ENCODE measurements around the gene ASPSCR1. TPM values are rescaled to one million over a fixed set of nuclear protein-coding genes. Genes with fewer than 3 reads are reported as not detected.
A peak's percentile ranks its signal among the peaks of the same experiment; 100 is the strongest.
"Not testable (repeated sequence)": the region's sequence is repeated elsewhere in the genome, so short reads cannot be mapped to it uniquely, and the experiment has no call there.

ASPSCR1 gene
- total RNA-seq, 1 donor from 2014 or later, result 25.5 TPM

DNA sequence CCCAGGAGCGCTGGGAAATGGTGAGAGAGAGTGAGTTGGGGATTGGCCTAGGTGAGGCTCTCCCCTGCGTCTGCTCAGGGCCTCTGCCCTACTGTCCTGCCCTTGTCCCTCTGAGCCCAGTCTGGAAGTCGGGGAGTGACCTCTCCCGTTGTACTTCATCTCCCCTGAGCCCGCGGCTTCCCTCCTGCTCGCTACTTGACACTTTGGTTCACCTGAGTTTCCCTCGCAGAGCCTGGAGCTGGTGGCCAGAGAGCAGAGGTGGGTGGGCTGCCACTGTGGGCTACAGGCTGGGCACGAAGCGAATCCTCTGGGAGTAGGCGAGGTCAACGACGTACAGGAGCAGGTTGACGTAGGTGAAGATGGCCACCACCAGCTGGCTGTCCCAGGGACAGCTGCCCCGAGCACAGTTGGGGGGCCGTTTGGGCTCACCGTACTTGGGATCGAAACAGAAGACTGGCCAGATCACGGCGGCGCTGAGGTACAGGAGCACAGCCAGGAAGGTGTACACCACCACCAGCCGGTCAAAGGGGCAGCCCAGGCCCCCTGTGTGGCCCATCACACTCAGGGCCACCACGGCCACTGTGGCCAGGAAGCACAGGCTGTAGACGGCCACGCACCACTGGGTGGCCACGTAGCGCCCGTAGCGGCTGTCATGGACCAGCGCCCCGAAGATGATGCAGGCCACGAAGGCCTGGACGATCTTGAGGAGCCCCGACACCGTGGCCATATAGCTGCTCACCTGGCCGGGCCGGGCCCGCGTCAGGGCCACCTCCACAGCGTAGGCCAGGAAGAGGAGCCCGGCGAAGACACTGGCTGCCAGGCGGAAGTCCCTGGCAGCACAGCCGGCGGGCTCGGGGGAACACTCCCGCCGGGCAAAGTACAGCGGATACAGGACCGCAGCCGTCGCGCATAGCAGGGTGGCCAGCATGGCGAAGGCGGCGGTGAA is 36.6 kb upstream of the ASPSCR1 start:
- no peak for ATAC-seq
- intact Hi-C loops (cut with DNase I), result loop anchor here (5.0 kb wide), 1 partner anchor 119 kb away; no protein-coding TSS in a partner anchor
- DNase-seq (ENCODE audit: missing footprints), result peak; percentile 61

- DNase-seq (ENCODE audit: missing footprints), result peak; percentile 73
- intact Hi-C loops (cut with DNase I), result loop anchor here (5.0 kb wide), 1 partner anchor 119 kb away; no protein-coding TSS in a partner anchor
- ATAC-seq, result peak; percentile 26
Measured at GRCh38 chr17:81941484-81942166, 35.8 kb upstream of the ASPSCR1 start.

GRCh38 chr17:81942167-81942553 is 35.3 kb upstream of the ASPSCR1 start:
- intact Hi-C loops (cut with DNase I), result loop anchor here (5.0 kb wide), 1 partner anchor 120 kb away; no protein-coding TSS in a partner anchor
- DNase-seq (ENCODE audit: missing footprints) (no peak), ATAC-seq (no peak)

DNA sequence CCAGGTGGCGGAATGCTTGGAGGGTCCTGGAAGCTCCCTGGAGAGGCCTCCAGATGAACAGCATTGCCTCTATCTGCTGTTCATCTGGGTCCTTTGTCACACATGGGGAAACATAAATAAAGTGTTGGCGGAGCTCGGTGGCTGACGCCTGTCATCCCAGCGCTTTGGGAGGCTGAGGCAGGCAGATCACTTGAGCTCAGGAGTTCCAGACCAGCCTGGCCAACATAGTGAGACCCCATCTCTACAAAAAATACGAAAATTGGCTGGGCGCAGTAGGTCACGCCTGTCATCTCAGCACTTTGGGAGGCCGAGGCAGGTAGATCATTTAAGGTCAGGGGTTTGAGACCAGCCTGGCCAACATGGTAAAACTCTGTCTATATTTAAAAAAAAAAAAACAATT is 32.6 kb upstream of the ASPSCR1 start:
- ATAC-seq, result no peak
- intact Hi-C loops (cut with DNase I), result loop anchor here (5.0 kb wide), 1 partner anchor 123 kb away; no protein-coding TSS in a partner anchor
- no peak for DNase-seq (ENCODE audit: missing footprints)

GRCh38 chr17:81947189-81947588 is 30.2 kb upstream of the ASPSCR1 start, which contains the start of gene MYADML2:
Gene MYADML2 (minus strand): TSS chr17:81947233. CDS start chr17:81941741, 5,492 bp downstream.
- DNase-seq (ENCODE audit: missing footprints) (no peak), ATAC-seq (no peak)
- intact Hi-C loops (cut with DNase I), result no loop called here

GRCh38 chr17:81948635-81949378 is 28.6 kb upstream of the ASPSCR1 start:
- DNase-seq (ENCODE audit: missing footprints) (peak; percentile 31), ATAC-seq (peak; percentile 30)
- intact Hi-C loops (cut with DNase I), result no loop called here

DNA sequence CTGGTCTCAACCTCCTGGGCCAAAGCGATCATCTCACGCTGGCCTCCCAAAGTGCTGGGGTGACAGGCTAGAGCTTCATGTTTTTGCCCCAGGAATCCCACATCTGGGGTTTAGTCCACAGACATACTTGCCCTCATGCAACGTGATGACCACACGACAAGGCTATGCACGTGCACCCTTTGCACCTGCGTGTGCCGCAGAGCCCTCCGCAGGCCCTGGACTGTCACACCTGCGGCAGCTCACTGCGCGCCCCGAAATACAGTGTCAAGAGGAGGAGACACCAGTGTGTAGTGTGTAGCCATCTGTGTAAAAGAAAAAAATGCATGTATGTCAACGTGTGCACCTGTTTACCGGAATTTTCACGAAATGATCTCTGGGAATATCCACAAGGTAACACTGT is 26.9 kb upstream of the ASPSCR1 start:
- ATAC-seq (no peak), DNase-seq (ENCODE audit: missing footprints) (no peak)
- intact Hi-C loops (cut with DNase I), result no loop called here

GRCh38 chr17:81951785-81952684 is 25.4 kb upstream of the ASPSCR1 start:
- intact Hi-C loops (cut with DNase I), result no loop called here
- ATAC-seq, result no peak
- no peak for DNase-seq (ENCODE audit: missing footprints)

- no peak for DNase-seq (ENCODE audit: missing footprints)
- intact Hi-C loops (cut with DNase I), result no loop called here
Measured at GRCh38 chr17:81952792-81953228, 24.6 kb upstream of the ASPSCR1 start.

GRCh38 chr17:81953443-81953842 is 24.0 kb upstream of the ASPSCR1 start:
- ATAC-seq; intact Hi-C loops (cut with DNase I); DNase-seq (ENCODE audit: missing footprints): not testable (repeated sequence)

More at GRCh38 chr17:81952792-81953228, 24.6 kb upstream of the ASPSCR1 start:
- no peak for ATAC-seq

GRCh38 chr17:81954131-81955057 is 23.0 kb upstream of the ASPSCR1 start:
- DNase-seq (ENCODE audit: missing footprints) (no peak), ATAC-seq (no peak)
- intact Hi-C loops (cut with DNase I), result loop anchor here (5.0 kb wide), 1 partner anchor 198 kb away; no protein-coding TSS in a partner anchor

GRCh38 chr17:81955058-81955681 is 22.3 kb upstream of the ASPSCR1 start:
- ATAC-seq (no peak), DNase-seq (ENCODE audit: missing footprints) (no peak)
- intact Hi-C loops (cut with DNase I), result loop anchor here (5.0 kb wide), 1 partner anchor 197 kb away; no protein-coding TSS in a partner anchor

DNA sequence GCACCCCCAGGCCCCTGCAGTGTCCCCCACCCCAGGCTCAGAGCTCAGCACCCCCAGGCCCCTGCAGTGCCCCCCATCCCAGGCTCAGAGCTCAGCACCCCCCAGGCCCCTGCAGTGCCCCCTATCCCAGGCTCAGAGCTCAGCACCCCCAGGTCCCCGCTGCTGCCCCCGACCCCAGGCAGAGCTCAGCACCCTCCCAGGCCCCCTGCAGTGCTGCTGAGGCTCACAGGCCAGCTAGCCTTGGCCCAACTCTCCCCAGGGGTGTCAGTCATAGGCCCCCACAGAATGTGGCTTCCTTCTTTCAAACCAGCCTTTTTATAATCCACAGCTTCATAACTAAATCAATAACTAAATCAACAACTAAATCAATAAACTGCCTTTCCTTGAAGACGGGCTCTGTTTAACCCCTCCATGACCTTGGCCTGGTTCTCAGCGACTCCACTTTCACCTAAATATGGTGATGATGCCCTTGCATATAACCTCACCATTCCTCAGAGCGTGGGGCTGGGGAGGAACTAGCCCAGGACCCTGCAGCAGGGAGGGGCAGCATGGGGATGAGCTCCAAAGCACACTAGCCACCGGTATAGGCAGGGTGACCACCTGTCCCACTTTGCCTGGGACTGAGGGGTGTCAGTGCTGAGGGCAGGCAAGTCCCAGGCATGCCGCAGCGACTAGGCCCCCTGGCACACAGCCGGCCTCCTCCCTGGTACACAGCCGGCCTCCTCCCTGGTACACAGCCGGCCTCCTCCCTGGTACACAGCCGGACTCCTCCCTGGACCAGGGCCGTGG is 21.5 kb upstream of the ASPSCR1 start:
- DNase-seq (ENCODE audit: missing footprints) (no peak), ATAC-seq (no peak)
- intact Hi-C loops (cut with DNase I), result loop anchor here (5.0 kb wide), 1 partner anchor 196 kb away; no protein-coding TSS in a partner anchor

DNA sequence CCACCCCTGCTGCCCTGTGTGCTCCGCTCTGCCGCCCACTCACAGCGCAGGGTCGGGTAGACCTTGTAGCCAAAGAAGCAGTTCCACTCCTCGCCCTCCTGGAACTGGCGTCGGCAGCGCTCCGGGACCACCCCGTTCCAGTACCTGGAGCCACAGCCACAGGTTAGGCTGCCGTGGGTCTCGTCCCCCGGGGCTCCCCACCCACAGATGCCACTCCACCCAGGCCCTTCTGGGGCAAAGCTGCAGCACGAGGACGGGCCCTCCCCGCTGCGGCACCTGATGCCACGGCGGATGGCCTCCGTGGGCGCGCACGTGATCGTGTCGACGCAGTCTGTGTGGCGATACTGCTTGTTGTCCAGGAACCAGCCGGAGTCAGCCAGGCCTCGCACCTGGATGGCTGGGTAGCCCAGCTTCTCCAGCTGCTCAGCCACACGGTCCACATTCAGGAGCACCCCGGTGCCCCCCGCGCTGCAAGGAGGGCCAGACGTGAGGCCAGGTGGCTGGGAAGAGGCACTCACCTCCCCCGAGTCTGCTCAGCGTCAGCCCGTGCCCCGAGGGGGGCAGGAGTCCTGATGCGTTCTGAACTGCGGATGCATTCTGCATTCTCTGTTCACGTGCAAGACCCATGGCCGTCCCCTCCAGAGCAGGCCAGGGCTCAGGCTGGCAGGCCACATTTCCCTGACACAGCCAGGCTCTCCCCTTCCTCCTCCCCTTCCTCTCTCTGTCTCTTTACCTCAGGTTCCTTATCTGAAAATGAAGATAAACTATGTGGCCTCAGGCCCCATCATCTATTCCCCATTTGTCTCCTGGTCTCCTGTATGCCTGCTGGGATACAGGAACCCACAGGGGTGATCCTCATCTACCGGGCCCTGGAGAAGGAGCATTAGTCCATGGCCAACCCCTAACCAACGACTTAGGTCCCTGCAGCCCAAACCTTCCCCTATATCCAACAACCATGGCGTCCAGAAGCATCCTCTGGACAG is 20.5 kb upstream of the ASPSCR1 start:
- no peak for DNase-seq (ENCODE audit: missing footprints)
- intact Hi-C loops (cut with DNase I), result loop anchor here (5.0 kb wide), 1 partner anchor 195 kb away; no protein-coding TSS in a partner anchor
- no peak for ATAC-seq

Measured in Right ventricle myocardium inferior (tissue), 1 donor.